Measurements from ENCODE around the gene MYEOV. TPM values are rescaled to one million over a fixed set of nuclear protein-coding genes. Genes with fewer than 3 reads are reported as not detected.

Gene MYEOV
- total and polyA plus RNA-seq, 4 donors, result 0.52 TPM; not detected in 3

DNA sequence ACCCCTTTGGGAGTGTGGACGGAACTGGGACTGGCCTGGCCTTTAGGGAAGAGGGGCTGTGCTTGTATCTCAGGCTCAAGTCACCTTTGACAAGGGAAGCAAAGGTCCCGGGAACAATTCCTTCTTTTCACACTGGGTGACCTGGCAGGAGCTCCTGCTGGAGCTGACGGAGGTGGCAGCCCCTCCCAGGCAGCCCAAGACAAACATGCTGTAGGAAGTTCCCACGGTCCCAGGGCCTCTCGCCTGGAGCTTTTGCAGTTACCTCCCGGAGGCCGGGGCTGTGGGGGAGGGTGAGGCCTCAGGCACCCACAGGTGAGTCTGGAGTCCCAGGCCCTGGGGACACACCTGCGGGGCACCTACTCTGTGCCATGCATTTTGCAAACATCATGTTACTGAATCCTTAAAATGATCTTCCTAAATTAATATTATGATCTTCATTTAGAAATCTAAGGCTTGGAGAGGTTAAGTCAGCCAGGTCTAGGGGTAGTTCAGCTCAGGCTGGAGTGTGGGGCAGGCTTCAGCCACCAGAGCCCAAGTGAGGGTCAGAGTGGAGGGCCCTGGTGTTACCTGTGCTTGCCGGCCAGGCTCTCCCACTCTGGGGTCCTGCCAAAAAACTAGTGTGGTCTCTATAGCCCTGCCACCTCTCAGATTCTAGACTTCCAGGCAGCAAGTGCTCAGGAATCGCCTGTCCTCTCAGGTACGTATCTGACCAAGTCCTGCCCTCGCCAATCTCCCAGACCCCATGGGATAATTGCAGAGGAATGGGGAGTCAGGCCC is 15.7 kb upstream of the MYEOV start:
- Histone ChIP-seq H3K9me3 (ENCODE audit: control insufficient read depth, low read length) (no peaks in the 10 kb centered on the region), H3K36me3 (ENCODE audit: control insufficient read depth in 1 of 2, insufficient read depth in 2 of 2, low read length in 1 of 2) (no peaks in the 10 kb centered on the region), H3K27ac (ENCODE audit: low read depth in 1 of 2, low read length in 2 of 2) (no peak overlapping the region), H3K4me3 (ENCODE audit: low read length in 2 of 2) (no peak overlapping the region), H3K4me1 (ENCODE audit: control insufficient read depth in 1 of 2, insufficient read depth in 2 of 2, low read length in 2 of 2) (no peaks in the 10 kb centered on the region), H3K27me3 (ENCODE audit: control insufficient read depth in 1 of 2, insufficient read depth in 2 of 2, low read length in 1 of 2) (no peaks in the 10 kb centered on the region)
- intact Hi-C loops (cut with DNase I), result no loop called here
- no peak for DNase-seq
- 50 to 51% methylated on average over 12 of the region's 12 CpGs for WGBS, 2 donors
- ATAC-seq (ENCODE audit: low FRiP score), result no peak

DNA sequence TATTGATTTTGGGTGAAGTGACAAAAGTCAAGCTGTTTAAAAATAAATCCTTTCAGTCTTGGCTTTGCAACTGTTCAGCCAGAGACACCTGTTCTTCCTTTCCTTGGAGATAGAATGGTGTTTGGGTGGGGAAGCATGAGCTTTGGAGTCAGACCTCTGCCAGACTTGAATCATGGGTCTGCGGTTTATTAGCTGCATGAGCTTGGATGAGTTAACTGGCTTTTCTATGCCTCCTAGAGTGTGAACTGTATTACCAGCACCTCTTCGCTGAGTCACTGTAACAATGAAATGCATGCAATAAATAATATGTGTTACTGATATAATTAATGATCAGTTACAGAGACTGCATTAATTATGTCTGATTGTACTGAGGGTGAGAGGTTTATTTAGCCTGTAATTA is 13.5 kb upstream of the MYEOV start:
- 96 to 98% methylated on average over 2 of the region's 2 CpGs for WGBS, 2 donors
- intact Hi-C loops (cut with DNase I), result no loop called here
- Histone ChIP-seq H3K9me3 (ENCODE audit: control insufficient read depth, low read length) (no peaks in the 10 kb centered on the region), H3K27me3 (ENCODE audit: control insufficient read depth in 1 of 2, insufficient read depth in 2 of 2, low read length in 1 of 2) (no peaks in the 10 kb centered on the region), H3K36me3 (ENCODE audit: control insufficient read depth in 1 of 2, insufficient read depth in 2 of 2, low read length in 1 of 2) (no peaks in the 10 kb centered on the region), H3K4me3 (ENCODE audit: low read length in 2 of 2) (no peak overlapping the region), H3K27ac (ENCODE audit: low read depth in 1 of 2, low read length in 2 of 2) (no peak overlapping the region), H3K4me1 (ENCODE audit: control insufficient read depth in 1 of 2, insufficient read depth in 2 of 2, low read length in 2 of 2) (no peaks in the 10 kb centered on the region)
- ATAC-seq (ENCODE audit: low FRiP score) (no peak), DNase-seq (no peak)

DNA sequence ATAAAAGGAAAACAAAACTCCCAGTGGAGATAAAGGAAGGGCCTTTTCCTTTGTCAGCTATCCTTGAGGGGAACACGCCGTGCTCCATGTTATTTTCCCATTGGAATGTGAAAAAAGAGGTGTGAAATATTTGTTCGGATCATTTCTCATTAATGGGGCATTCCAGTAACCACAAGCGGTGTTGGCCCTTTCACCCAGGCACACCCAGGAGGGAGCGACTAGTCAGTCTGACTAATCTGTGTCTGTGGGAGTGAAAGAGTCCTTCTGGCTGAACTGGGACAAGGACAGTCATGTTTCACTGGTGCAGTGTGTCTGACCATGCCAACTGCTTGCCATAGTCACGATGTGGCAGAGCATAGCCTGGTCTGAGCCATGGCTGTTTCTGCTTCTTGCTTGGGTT is 13.0 kb upstream of the MYEOV start:
- no peaks in the 10 kb centered on the region for H3K27me3 ChIP-seq (ENCODE audit: control insufficient read depth in 1 of 2, insufficient read depth in 2 of 2, low read length in 1 of 2)
- ATAC-seq (ENCODE audit: low FRiP score), result no peak

DNA sequence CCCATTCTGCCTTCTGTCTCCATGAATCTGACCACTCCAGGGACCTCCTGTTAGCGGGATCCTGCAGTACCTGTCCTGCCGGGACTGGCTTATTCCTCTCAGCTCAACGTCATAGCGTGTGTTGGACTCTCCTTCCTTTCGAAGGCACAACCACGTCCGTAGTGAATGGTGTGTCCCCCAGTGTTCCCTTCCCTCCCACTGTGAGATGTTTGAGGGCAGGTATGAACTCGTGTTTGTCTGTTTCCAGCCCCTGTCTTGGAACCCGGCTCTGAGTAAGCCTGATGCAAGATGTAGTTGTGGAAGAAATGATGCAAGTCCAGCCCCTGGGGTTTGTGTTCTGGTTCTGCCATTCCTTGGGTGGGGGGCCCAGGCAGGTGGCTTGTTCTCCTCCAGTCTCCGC is 10.5 kb upstream of the MYEOV start:
- H3K36me3 ChIP-seq (ENCODE audit: control insufficient read depth in 1 of 2, insufficient read depth in 2 of 2, low read length in 1 of 2), result no peaks in the 10 kb centered on the region
- 92 to 94% methylated on average over 10 of the region's 10 CpGs for WGBS, 2 donors

More for the DNA sequence above, 13.0 kb upstream of the MYEOV start:
- Histone ChIP-seq H3K4me3 (ENCODE audit: low read length in 2 of 2) (no peak overlapping the region), H3K9me3 (ENCODE audit: control insufficient read depth, low read length) (no peaks in the 10 kb centered on the region), H3K36me3 (ENCODE audit: control insufficient read depth in 1 of 2, insufficient read depth in 2 of 2, low read length in 1 of 2) (no peaks in the 10 kb centered on the region), H3K27ac (ENCODE audit: low read depth in 1 of 2, low read length in 2 of 2) (no peak overlapping the region), H3K4me1 (ENCODE audit: control insufficient read depth in 1 of 2, insufficient read depth in 2 of 2, low read length in 2 of 2) (no peaks in the 10 kb centered on the region)
- DNase-seq, result no peak
- intact Hi-C loops (cut with DNase I), result no loop called here
- 79 to 83% methylated on average over 6 of the region's 6 CpGs for WGBS, 2 donors

DNA sequence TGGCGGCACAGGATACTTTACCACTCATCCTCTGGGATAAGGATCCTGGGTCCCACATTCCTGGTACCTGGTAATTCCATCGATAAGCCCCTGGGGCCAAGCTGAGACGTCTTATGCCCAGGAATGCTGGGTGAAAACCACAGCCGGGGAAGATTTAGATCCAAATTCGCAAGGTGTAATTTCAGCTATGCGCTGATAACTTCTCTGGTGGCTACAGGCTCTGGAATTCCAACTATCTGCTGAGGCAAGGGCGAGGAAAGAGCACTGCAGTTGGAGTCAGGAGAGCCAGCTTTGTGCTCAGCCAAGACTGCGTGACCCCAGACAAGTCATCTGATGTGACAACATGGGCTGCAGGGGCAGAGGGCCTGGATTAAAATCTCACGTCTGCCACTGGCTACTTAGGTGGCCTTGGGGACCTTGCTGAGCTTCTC is 9.9 kb upstream of the MYEOV start:
- no peaks in the 10 kb centered on the region for H3K27me3 ChIP-seq (ENCODE audit: control insufficient read depth in 1 of 2, insufficient read depth in 2 of 2, low read length in 1 of 2)
- no peaks in the 10 kb centered on the region for H3K4me1 ChIP-seq (ENCODE audit: control insufficient read depth in 1 of 2, insufficient read depth in 2 of 2, low read length in 2 of 2)
- H3K27ac ChIP-seq (ENCODE audit: low read depth in 1 of 2, low read length in 2 of 2), result no peak overlapping the region
- DNase-seq (no peak), ATAC-seq (ENCODE audit: low FRiP score) (no peak)
- 88 to 91% methylated on average over 9 of the region's 9 CpGs for WGBS, 2 donors
- intact Hi-C loops (cut with DNase I), result no loop called here
- no peaks in the 10 kb centered on the region for H3K9me3 ChIP-seq (ENCODE audit: control insufficient read depth, low read length)
- no peak overlapping the region for H3K4me3 ChIP-seq (ENCODE audit: low read length in 2 of 2)
- H3K36me3 ChIP-seq (ENCODE audit: control insufficient read depth in 1 of 2, insufficient read depth in 2 of 2, low read length in 1 of 2), result no peaks in the 10 kb centered on the region

More for the DNA sequence above, 10.5 kb upstream of the MYEOV start:
- no peak overlapping the region for H3K27ac ChIP-seq (ENCODE audit: low read depth in 1 of 2, low read length in 2 of 2)
- no peaks in the 10 kb centered on the region for H3K4me1 ChIP-seq (ENCODE audit: control insufficient read depth in 1 of 2, insufficient read depth in 2 of 2, low read length in 2 of 2)
- DNase-seq (no peak), ATAC-seq (ENCODE audit: low FRiP score) (no peak)
- intact Hi-C loops (cut with DNase I), result no loop called here
- no peaks in the 10 kb centered on the region for H3K9me3 ChIP-seq (ENCODE audit: control insufficient read depth, low read length)
- no peak overlapping the region for H3K4me3 ChIP-seq (ENCODE audit: low read length in 2 of 2)
- H3K27me3 ChIP-seq (ENCODE audit: control insufficient read depth in 1 of 2, insufficient read depth in 2 of 2, low read length in 1 of 2), result no peaks in the 10 kb centered on the region

DNA sequence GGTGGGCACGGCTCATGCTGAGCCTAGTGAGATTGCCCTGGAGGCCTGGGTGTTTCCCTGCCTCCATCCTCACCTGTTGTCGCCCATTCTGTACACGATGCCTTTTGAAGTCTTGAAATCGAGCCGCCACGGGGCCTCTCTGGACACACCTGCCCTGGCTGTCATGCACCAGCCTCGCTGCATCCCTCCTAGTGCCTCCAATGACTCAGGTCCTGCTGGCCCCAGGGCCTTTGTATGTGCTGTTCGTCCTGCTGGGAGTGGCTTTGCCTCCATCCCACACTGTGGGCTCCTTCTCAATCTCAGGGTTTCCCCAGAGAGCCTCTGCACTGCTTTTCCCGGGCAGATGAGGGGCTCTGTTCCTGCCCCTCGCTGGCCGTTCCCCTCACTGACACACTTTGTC is 8.9 kb upstream of the MYEOV start:
- ATAC-seq (ENCODE audit: low FRiP score), result no peak
- WGBS, 2 donors, result 98% methylated on average over 11 of the region's 11 CpGs
- Histone ChIP-seq H3K9me3 (ENCODE audit: control insufficient read depth, low read length) (no peaks in the 10 kb centered on the region), H3K27ac (ENCODE audit: low read depth in 1 of 2, low read length in 2 of 2) (no peak overlapping the region), H3K4me1 (ENCODE audit: control insufficient read depth in 1 of 2, insufficient read depth in 2 of 2, low read length in 2 of 2) (no peaks in the 10 kb centered on the region), H3K27me3 (ENCODE audit: control insufficient read depth in 1 of 2, insufficient read depth in 2 of 2, low read length in 1 of 2) (no peaks in the 10 kb centered on the region), H3K36me3 (ENCODE audit: control insufficient read depth in 1 of 2, insufficient read depth in 2 of 2, low read length in 1 of 2) (no peaks in the 10 kb centered on the region), H3K4me3 (ENCODE audit: low read length in 2 of 2) (no peak overlapping the region)
- DNase-seq, result no peak
- intact Hi-C loops (cut with DNase I), result no loop called here

DNA sequence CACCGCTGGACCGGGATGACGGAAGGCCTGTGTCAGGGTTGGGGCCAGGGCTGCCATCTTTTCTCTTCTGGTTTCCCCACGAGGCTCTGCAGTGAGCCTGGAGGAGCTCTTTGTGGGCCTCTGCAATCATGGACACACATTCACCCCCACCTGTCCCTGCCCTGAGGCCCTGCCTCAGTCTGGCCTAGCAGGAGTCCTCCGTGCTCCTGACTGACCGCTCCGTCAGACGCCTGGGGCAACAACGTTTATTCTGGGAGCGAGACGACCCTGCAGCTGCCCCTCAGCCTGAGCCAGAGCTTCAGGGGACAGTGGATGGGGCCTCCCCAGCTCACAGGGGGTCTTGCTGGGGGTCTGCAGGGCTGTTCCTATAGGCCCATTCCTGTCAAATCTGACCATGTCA is 8.2 kb upstream of the MYEOV start:
- intact Hi-C loops (cut with DNase I), result no loop called here
- Histone ChIP-seq H3K36me3 (ENCODE audit: control insufficient read depth in 1 of 2, insufficient read depth in 2 of 2, low read length in 1 of 2) (no peaks in the 10 kb centered on the region), H3K27me3 (ENCODE audit: control insufficient read depth in 1 of 2, insufficient read depth in 2 of 2, low read length in 1 of 2) (no peaks in the 10 kb centered on the region), H3K4me1 (ENCODE audit: control insufficient read depth in 1 of 2, insufficient read depth in 2 of 2, low read length in 2 of 2) (no peaks in the 10 kb centered on the region), H3K9me3 (ENCODE audit: control insufficient read depth, low read length) (no peaks in the 10 kb centered on the region), H3K4me3 (ENCODE audit: low read length in 2 of 2) (no peak overlapping the region), H3K27ac (ENCODE audit: low read depth in 1 of 2, low read length in 2 of 2) (no peak overlapping the region)
- DNase-seq (no peak), ATAC-seq (ENCODE audit: low FRiP score) (no peak)
- WGBS, 2 donors, result 94% methylated on average over 11 of the region's 11 CpGs

DNA sequence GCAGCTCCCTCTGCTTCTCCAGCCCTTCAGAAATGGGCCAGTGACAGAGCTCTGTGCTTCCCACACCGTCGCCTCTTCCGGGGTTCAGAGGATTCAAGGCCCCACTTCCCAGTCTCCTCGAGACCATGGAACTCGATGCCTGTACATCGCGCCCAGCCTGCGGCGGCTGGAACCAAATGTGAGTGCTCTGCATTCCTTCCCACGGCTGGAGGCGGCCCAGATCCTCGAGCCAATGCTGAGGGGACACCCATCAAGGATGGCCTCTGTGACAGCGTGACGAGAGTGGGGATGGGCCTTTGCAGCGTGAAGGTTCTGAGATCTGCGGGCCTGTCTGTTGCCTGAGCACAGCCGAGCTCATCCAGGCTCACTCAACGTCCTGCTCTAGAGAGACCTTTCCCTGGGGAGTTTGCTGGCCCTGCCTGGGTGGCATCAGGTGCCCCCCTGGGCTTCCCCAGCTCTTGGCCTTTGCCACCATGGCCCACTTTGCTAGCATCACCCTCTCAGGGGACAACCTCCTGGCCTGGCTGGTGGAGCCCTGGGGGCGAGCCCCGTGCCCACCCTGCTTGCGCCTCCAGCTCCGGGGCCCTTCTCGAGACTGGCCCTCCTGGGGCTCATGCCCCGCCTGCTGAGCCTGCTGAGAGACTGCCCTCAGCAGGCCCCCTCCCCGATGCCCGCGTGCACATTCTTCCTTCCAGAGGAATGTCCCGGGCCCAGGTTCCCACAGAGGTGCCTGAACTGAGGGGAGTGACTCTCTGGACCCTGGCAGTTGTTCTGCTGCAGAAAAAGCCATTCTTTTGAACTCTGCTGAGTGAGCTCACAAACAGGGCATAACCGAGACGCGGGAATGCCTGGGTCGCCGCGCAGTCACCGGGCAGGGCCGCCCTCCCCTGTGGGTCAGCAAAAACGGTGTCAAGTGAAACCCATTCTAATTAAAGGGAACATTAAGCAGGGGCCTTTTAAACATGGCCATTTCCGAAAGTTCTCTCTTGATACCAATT is 7.3 kb upstream of the MYEOV start:
- no peak overlapping the region for H3K4me3 ChIP-seq (ENCODE audit: low read length in 2 of 2)
- 57 to 65% methylated on average over 38 of the region's 38 CpGs for WGBS, 2 donors
- ATAC-seq (ENCODE audit: low FRiP score) (peak; percentile 12), DNase-seq (peak in 1 of 2 donors; percentile 34)
- no peaks in the 10 kb centered on the region for H3K36me3 ChIP-seq (ENCODE audit: control insufficient read depth in 1 of 2, insufficient read depth in 2 of 2, low read length in 1 of 2)
- H3K27me3 ChIP-seq (ENCODE audit: control insufficient read depth in 1 of 2, insufficient read depth in 2 of 2, low read length in 1 of 2), result no peaks in the 10 kb centered on the region
- H3K4me1 ChIP-seq (ENCODE audit: control insufficient read depth in 1 of 2, insufficient read depth in 2 of 2, low read length in 2 of 2), result no peaks in the 10 kb centered on the region
- H3K27ac ChIP-seq (ENCODE audit: low read depth in 1 of 2, low read length in 2 of 2), result no peak overlapping the region
- no peaks in the 10 kb centered on the region for H3K9me3 ChIP-seq (ENCODE audit: control insufficient read depth, low read length)
- intact Hi-C loops (cut with DNase I), result no loop called here
